SK-N-SH treated with all-trans-retinoic acid at 6 μM for 48 hours (cell line): Measurements from ENCODE around the gene LTBP3.
A peak's percentile ranks its signal among the peaks of the same experiment; 100 is the strongest.

Experiments used
- ATAC-seq: fragments of 200-7000 bp; cut with Tn5 transposase; 3 replicates; pipeline ENCODE4 v1.9.1; 2020; ENCODE audit warnings: mild to moderate bottlenecking, moderate library complexity
- ARNTL ChIP-seq: fragments of 450-650 bp; formaldehyde crosslinking; IDR thresholded peaks from 2 replicates; pipeline ENCODE4 v1.5.0; 2020; ENCODE audit warnings: low read depth, mild to moderate bottlenecking, moderate library complexity, borderline replicate concordance
- BACH2 ChIP-seq: fragments of 250-450 bp; sonication (Bioruptor Pico); IDR thresholded peaks from 2 replicates; pipeline ENCODE4 v1.9.0; 2021; ENCODE audit warnings: mild to moderate bottlenecking, borderline replicate concordance
- ESRRG ChIP-seq: fragments of 250-450 bp; sonication (Bioruptor Pico); IDR thresholded peaks from 2 replicates; pipeline ENCODE4 v1.6.1; 2021; ENCODE audit warnings: mild to moderate bottlenecking
- OSR1 ChIP-seq: fragments of 250-450 bp; sonication (Bioruptor Pico); IDR thresholded peaks from 2 replicates; pipeline ENCODE4 v1.8.0; 2022; ENCODE audit warnings: moderate library complexity, mild to moderate bottlenecking, inconsistent platforms
- PPARA ChIP-seq: fragments of 250-450 bp; sonication (Bioruptor Pico); IDR thresholded peaks from 2 replicates; pipeline ENCODE4 v1.5.0; 2020; ENCODE audit warnings: mild to moderate bottlenecking, borderline replicate concordance
- RARB ChIP-seq: fragments of 250-450 bp; sonication (Bioruptor Pico); IDR thresholded peaks from 2 replicates; pipeline ENCODE4 v1.8.0; 2021; ENCODE audit warnings: mild to moderate bottlenecking, moderate library complexity
- SNAI2 ChIP-seq: fragments of 250-450 bp; sonication (Bioruptor Pico); IDR thresholded peaks from 2 replicates; pipeline ENCODE4 v1.5.0; 2020; ENCODE audit warnings: mild to moderate bottlenecking, moderate library complexity
- TCF4 ChIP-seq: fragments of 250-450 bp; sonication (Bioruptor Pico); IDR thresholded peaks from 2 replicates; pipeline ENCODE4 v1.8.0; 2021; ENCODE audit warnings: mild to moderate bottlenecking, moderate library complexity, borderline replicate concordance
- TOX ChIP-seq: fragments of 250-450 bp; sonication (Bioruptor Pico); IDR thresholded peaks from 2 replicates; pipeline ENCODE4 v1.8.0; 2021; ENCODE audit warnings: mild to moderate bottlenecking, moderate library complexity, borderline replicate concordance
- ZFP30 ChIP-seq: fragments of 450-650 bp; formaldehyde crosslinking; IDR thresholded peaks from 2 replicates; pipeline ENCODE4 v1.5.0; 2022; ENCODE audit warnings: mild to moderate bottlenecking, moderate library complexity
- ZNF565 ChIP-seq: fragments of 450-650 bp; formaldehyde crosslinking; conservative IDR thresholded peaks from 2 replicates; pipeline ENCODE4 v1.5.0; 2020; ENCODE audit warnings: low read depth, mild to moderate bottlenecking, moderate library complexity
- TF ChIP-seq, protein P1 (sequence below): fragments of 250-450 bp; sonication (Bioruptor Pico); IDR thresholded peaks from 2 replicates; pipeline ENCODE4 v1.5.0; 2020; ENCODE audit warnings: mild to moderate bottlenecking, moderate library complexity
- TF ChIP-seq, protein P2 (sequence below): fragments of 250-450 bp; sonication (Bioruptor Pico); IDR thresholded peaks from 2 replicates; pipeline ENCODE4 v1.5.1; 2020; ENCODE audit warnings: low read depth, mild to moderate bottlenecking, moderate library complexity
- TF ChIP-seq, protein P3 (sequence below): fragments of 250-450 bp; sonication (Bioruptor Pico); IDR thresholded peaks from 2 replicates; pipeline ENCODE4 v1.5.1; 2021; ENCODE audit warnings: mild to moderate bottlenecking, moderate library complexity
- TF ChIP-seq, protein P4 (sequence below): fragments of 250-450 bp; sonication (Bioruptor Pico); IDR thresholded peaks from 2 replicates; pipeline ENCODE4 v1.8.0; 2020; ENCODE audit warnings: mild to moderate bottlenecking, moderate library complexity, borderline replicate concordance
- TF ChIP-seq, protein P5 (sequence below): fragments of 250-450 bp; sonication (Bioruptor Pico); IDR thresholded peaks from 2 replicates; pipeline ENCODE4 v1.8.0; 2021; ENCODE audit warnings: low read depth, mild to moderate bottlenecking, moderate library complexity, borderline replicate concordance

LTBP3 gene

DNA sequence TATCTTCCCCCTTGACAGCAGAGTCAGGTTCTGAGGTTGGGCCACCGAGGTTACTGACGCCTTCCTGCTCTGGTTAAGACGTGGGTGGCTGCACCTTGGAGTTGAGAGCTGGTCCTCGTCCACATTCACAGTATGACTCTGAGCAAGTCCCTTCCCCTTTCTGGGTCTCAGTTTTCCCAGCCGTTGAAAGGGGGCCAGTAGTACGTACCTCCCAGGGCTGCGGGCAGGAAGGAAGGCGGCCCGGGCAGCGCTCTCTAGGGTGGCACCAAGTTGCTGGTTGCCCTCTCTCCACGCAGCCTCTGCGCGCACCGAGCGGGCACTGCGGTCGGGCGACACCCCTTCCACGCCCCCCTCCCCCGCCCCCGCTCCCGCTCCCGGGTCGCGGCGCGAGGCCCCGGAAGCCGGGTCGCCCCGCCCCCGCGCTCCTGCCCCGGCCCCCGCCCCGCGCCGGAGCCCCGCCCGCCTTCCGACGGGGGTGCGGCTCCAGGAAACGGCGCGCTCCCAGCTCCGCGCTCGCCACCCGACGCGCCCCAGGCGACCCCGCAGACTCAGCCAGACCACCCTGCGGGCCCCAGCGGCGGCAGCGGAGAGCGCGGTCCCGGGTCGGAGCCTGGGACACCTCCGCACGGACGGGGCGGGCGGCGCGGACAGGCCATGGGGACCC is 17.5 kb upstream of the LTBP3 start, which contains the start of gene EHBP1L1:
Gene EHBP1L1, plus strand, starts transcription at position 486 of the 664 bp plus-strand sequence. CDS start 250 bp downstream, outside the sequence.
- TF ChIP-seq ZFP30 (CRISPR knock-in tag) (no peak), SNAI2 (CRISPR knock-in tag) (no peak), OSR1 (CRISPR knock-in tag) (no peak), RARB (CRISPR knock-in tag) (no peak)
- TF ChIP-seq, protein P1, sequence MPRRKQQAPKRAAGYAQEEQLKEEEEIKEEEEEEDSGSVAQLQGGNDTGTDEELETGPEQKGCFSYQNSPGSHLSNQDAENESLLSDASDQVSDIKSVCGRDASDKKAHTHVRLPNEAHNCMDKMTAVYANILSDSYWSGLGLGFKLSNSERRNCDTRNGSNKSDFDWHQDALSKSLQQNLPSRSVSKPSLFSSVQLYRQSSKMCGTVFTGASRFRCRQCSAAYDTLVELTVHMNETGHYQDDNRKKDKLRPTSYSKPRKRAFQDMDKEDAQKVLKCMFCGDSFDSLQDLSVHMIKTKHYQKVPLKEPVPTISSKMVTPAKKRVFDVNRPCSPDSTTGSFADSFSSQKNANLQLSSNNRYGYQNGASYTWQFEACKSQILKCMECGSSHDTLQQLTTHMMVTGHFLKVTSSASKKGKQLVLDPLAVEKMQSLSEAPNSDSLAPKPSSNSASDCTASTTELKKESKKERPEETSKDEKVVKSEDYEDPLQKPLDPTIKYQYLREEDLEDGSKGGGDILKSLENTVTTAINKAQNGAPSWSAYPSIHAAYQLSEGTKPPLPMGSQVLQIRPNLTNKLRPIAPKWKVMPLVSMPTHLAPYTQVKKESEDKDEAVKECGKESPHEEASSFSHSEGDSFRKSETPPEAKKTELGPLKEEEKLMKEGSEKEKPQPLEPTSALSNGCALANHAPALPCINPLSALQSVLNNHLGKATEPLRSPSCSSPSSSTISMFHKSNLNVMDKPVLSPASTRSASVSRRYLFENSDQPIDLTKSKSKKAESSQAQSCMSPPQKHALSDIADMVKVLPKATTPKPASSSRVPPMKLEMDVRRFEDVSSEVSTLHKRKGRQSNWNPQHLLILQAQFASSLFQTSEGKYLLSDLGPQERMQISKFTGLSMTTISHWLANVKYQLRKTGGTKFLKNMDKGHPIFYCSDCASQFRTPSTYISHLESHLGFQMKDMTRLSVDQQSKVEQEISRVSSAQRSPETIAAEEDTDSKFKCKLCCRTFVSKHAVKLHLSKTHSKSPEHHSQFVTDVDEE (CRISPR knock-in tag): no peak
- TF ChIP-seq, protein P2, sequence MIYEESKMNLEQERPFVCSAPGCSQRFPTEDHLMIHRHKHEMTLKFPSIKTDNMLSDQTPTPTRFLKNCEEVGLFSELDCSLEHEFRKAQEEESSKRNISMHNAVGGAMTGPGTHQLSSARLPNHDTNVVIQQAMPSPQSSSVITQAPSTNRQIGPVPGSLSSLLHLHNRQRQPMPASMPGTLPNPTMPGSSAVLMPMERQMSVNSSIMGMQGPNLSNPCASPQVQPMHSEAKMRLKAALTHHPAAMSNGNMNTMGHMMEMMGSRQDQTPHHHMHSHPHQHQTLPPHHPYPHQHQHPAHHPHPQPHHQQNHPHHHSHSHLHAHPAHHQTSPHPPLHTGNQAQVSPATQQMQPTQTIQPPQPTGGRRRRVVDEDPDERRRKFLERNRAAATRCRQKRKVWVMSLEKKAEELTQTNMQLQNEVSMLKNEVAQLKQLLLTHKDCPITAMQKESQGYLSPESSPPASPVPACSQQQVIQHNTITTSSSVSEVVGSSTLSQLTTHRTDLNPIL: no peak
- TF ChIP-seq, all 23 proteins: peak for 0
- ATAC-seq: peak; percentile 2; the same call in 1 of the 3 replicates

DNA sequence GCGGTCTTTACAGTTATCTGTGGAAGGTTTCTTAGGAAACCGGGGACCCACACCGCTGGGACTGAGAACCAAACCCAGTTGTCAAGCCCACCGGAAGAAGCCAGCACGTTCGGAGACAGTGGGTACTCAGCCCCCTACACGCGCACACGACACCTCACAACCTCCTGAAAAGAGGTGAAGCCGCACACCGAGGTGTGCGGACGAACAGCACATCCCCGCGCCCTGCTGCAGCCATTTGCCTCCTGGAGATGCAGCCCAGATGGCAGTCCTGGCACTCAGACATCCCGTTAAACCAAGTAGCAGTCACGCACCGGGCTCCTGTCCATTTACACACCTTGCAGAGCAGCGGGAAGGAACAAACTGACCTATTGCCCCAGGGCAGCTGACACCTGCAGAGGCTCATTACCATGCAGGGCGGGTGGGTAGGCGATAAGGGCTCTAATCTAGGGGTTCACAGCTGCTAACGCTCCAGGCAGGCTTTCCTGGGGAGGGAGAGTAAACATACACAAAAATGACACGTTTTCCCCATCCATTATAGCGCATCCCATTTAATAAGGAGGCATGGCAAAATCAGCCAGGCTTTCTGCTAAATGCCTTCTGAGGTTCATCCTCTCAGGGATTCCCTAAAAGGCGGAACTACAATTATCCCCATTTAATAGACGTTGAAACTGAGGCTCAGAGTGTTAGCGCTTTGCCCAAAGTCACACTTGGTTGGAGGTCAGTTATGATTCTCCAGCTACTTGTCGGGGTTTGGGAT is 16.8 kb upstream of the LTBP3 start:
- no peak for ATAC-seq
- no peak for TF ChIP-seq ZNF565 (CRISPR knock-in tag)
- TF ChIP-seq, protein P3, sequence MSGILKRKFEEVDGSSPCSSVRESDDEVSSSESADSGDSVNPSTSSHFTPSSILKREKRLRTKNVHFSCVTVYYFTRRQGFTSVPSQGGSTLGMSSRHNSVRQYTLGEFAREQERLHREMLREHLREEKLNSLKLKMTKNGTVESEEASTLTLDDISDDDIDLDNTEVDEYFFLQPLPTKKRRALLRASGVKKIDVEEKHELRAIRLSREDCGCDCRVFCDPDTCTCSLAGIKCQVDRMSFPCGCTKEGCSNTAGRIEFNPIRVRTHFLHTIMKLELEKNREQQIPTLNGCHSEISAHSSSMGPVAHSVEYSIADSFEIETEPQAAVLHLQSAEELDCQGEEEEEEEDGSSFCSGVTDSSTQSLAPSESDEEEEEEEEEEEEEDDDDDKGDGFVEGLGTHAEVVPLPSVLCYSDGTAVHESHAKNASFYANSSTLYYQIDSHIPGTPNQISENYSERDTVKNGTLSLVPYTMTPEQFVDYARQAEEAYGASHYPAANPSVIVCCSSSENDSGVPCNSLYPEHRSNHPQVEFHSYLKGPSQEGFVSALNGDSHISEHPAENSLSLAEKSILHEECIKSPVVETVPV (CRISPR knock-in tag): peak; percentile 64; the same call in 1 of the 2 replicates

DNA sequence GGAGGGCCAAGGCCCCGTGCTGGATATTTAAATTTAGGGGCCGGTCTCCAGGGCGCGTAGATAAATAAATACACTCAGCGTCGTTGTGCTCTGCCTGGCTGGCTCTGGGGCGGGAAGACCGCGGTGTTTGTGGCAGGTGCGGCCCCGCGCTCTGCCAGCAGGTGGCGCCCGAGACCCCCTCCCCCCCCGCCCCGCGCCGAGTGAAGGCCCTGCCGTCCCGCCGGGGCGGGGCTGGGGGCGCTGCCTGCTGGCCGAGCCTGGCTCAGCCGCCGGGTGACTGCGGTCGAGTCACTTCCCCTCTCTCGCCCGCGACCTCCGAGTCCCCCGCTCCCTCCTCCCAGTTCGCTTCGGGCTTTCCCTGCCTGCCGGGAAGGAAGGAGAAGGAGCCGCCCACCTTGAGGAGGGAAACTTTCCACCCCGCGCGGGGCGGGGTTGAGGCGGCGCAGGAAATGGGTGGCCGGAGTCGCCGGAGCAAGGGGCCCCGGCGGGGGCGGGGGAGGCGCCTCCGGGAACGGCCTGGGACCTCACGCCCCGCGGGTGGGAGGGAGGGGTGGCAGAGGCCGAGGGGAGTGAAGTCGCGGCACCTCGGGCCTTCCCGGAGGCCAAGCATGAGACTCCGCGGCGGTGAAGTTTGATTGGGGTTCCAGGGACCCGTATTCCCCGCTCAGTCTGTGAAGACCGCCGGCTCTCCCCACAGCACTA is 16.1 kb upstream of the LTBP3 start:
- TF ChIP-seq BACH2 (CRISPR knock-in tag): no peak
- no peak for TF ChIP-seq ARNTL (CRISPR knock-in tag)
- ATAC-seq: peak; percentile 30

DNA sequence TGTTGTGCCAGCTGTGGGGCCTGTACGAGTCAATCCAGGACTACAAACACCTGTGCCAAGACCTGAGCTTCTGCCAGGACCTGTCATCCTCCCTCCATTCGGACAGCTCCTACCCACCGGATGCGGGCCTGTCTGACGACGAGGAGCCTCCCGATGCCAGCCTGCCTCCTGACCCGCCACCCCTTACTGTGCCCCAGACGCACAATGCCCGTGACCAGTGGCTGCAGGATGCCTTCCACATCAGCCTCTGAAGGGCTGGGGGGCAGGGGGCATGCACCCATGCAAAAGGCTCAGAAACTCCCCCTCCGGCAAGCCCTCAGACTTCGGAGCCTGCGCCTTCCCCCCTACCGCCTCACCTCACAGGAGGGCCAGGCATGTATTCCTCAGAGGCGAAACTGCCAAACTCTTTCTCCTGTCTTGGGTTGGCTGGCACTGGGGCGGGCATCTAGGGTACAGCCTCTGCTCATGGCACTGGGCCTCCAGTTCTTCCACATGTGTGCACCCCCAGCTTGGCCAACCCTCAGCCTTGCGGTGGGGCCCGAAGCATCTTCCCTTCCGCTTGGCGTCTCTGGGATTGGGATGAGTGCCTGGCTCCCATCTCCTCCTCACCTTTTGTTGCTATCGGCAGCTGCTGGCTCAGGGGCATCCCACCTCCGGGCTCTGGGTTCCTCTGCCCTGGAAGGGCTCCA is 15.4 kb upstream of the LTBP3 start:
- no peak for ATAC-seq
- TF ChIP-seq, protein P2: no peak
- TF ChIP-seq ESRRG (CRISPR knock-in tag): no peak
- TF ChIP-seq TOX (CRISPR knock-in tag): no peak
- no peak for TF ChIP-seq ARNTL (CRISPR knock-in tag)
- TF ChIP-seq PPARA (CRISPR knock-in tag): no peak
- TF ChIP-seq, protein P4, sequence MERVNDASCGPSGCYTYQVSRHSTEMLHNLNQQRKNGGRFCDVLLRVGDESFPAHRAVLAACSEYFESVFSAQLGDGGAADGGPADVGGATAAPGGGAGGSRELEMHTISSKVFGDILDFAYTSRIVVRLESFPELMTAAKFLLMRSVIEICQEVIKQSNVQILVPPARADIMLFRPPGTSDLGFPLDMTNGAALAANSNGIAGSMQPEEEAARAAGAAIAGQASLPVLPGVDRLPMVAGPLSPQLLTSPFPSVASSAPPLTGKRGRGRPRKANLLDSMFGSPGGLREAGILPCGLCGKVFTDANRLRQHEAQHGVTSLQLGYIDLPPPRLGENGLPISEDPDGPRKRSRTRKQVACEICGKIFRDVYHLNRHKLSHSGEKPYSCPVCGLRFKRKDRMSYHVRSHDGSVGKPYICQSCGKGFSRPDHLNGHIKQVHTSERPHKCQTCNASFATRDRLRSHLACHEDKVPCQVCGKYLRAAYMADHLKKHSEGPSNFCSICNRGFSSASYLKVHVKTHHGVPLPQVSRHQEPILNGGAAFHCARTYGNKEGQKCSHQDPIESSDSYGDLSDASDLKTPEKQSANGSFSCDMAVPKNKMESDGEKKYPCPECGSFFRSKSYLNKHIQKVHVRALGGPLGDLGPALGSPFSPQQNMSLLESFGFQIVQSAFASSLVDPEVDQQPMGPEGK (CRISPR knock-in tag): no peak
- TF ChIP-seq, protein P5, sequence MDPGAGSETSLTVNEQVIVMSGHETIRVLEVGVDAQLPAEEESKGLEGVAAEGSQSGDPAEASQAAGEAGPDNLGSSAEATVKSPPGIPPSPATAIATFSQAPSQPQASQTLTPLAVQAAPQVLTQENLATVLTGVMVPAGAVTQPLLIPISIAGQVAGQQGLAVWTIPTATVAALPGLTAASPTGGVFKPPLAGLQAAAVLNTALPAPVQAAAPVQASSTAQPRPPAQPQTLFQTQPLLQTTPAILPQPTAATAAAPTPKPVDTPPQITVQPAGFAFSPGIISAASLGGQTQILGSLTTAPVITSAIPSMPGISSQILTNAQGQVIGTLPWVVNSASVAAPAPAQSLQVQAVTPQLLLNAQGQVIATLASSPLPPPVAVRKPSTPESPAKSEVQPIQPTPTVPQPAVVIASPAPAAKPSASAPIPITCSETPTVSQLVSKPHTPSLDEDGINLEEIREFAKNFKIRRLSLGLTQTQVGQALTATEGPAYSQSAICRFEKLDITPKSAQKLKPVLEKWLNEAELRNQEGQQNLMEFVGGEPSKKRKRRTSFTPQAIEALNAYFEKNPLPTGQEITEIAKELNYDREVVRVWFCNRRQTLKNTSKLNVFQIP (CRISPR knock-in tag): no peak
- no peak for TF ChIP-seq BACH2 (CRISPR knock-in tag)
- TF ChIP-seq TCF4 (CRISPR knock-in tag): no peak
- no peak for TF ChIP-seq ZFP30 (CRISPR knock-in tag)
- no peak for TF ChIP-seq ZNF565 (CRISPR knock-in tag)
- TF ChIP-seq, protein P3 (CRISPR knock-in tag): no peak
